ENCODE measurements around the gene SLC22A25. TPM values are rescaled to one million over a fixed set of nuclear protein-coding genes. Genes with fewer than 3 reads are reported as not detected.

The SLC22A25 gene
- total and polyA plus RNA-seq, 2 of the 13 experiments (the other 11 are each of a cell fraction or from before 2014, with no cell fraction given): 0.18 to 0.42 TPM

GRCh38 chr11:63226488-63227114, 16.8 kb downstream of the SLC22A25 start (continued):
- TF ChIP-seq ZNF512B (CRISPR knock-in tag; IDR thresholded peaks at IDR 0.05; ENCODE audit: borderline replicate concordance): no peak
- TF ChIP-seq ZNF350 (CRISPR knock-in tag; IDR thresholded peaks at IDR 0.05; ENCODE audit: borderline replicate concordance, low read depth): 0 out of 2 replicates have a peak, but pooled peaks have one; percentile 21
- no peak for TF ChIP-seq ZNF556 (CRISPR knock-in tag; IDR thresholded peaks at IDR 0.05; ENCODE audit: borderline replicate concordance)
- TF ChIP-seq, protein P1, sequence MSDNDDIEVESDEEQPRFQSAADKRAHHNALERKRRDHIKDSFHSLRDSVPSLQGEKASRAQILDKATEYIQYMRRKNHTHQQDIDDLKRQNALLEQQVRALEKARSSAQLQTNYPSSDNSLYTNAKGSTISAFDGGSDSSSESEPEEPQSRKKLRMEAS (IDR thresholded peaks at IDR 0.05): peak; percentile 65
- peak; percentile 32; the same call in 1 of the 2 replicates for TF ChIP-seq AHDC1 (CRISPR knock-in tag; IDR thresholded peaks at IDR 0.05; ENCODE audit: borderline replicate concordance)
- TF ChIP-seq, protein P2, sequence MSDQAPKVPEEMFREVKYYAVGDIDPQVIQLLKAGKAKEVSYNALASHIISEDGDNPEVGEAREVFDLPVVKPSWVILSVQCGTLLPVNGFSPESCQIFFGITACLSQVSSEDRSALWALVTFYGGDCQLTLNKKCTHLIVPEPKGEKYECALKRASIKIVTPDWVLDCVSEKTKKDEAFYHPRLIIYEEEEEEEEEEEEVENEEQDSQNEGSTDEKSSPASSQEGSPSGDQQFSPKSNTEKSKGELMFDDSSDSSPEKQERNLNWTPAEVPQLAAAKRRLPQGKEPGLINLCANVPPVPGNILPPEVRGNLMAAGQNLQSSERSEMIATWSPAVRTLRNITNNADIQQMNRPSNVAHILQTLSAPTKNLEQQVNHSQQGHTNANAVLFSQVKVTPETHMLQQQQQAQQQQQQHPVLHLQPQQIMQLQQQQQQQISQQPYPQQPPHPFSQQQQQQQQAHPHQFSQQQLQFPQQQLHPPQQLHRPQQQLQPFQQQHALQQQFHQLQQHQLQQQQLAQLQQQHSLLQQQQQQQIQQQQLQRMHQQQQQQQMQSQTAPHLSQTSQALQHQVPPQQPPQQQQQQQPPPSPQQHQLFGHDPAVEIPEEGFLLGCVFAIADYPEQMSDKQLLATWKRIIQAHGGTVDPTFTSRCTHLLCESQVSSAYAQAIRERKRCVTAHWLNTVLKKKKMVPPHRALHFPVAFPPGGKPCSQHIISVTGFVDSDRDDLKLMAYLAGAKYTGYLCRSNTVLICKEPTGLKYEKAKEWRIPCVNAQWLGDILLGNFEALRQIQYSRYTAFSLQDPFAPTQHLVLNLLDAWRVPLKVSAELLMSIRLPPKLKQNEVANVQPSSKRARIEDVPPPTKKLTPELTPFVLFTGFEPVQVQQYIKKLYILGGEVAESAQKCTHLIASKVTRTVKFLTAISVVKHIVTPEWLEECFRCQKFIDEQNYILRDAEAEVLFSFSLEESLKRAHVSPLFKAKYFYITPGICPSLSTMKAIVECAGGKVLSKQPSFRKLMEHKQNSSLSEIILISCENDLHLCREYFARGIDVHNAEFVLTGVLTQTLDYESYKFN (CRISPR knock-in tag; conservative IDR thresholded peaks at IDR 0.05): peak; percentile 72

All from HepG2 (cell line).